NCI-H2107 treated with DMSO at 0.1 percent for 48 hours (cell line): Measurements from ENCODE around the gene OTOL1.
"Not testable (repeated sequence)": the region's sequence is repeated elsewhere in the genome, so short reads cannot be mapped to it uniquely, and the experiment has no call there.

Source experiments
- DNase-seq: peaks from one replicate; lab custom pipeline; 2025; ENCODE audit not compliant: unreplicated experiment; lab: John Stamatoyannopoulos, UW

OTOL1 gene

DNA sequence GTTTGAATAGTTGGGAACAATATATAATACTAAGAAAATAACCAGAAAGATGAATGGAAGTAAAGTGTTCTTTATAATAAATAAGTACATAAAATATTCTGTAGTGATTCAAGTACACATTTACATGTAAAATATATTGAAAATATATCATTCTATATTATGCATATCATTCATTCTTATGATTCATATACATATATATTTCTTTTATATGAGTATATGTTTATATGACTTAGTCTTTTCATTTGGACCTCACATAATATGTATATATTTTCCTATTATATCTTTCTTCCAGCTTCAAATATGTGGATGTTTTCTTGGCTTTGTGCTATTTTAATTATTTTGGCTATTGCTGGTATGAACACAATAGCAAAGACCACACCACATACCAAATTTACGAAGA, at the start of gene OTOL1:
OTOL1 (plus strand) TSS at position 301 of the 400 bp plus-strand sequence; CDS start at position 301, 0 bp downstream.
- DNase-seq, result no peak

DNA sequence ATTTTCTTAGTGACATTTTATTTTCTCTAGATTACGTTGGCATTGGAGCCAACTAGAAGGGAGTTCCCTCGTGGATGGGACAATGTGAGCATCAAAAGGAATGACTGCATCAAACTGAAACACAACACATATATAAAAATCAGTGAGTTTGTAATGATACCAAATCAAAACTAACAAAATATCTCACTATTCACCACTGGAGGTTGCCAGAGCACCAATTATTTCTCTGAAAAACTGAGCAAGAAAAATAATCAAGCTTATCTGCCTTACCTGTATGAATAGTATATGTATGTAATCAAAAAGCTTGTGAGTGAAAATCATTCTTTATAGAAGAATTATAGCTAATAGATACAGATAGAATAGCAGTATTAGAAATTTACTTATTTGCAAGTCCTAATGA, 46.8 kb upstream of the OTOL1 start:
- no peak for DNase-seq

DNA sequence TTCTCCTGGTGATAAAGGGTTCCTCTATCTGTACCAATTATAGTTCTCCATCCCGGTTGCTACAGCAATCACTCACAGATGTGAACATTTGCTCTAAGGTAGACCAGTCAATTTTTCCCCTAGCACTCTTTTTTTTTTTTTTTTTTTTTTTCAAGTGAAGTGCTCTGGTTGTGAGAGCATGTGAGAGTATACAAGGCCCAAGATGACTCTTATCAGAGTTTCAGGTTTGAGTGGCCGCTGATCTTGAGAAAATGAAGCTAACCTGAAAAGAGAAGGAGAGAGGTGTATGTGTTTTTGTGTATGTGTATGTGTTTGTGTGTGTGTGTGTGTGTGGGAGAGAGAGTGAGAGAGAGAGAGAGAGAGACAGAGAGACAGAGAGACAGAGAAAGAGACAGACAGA, 44.4 kb upstream of the OTOL1 start:
- no peak for DNase-seq

DNA sequence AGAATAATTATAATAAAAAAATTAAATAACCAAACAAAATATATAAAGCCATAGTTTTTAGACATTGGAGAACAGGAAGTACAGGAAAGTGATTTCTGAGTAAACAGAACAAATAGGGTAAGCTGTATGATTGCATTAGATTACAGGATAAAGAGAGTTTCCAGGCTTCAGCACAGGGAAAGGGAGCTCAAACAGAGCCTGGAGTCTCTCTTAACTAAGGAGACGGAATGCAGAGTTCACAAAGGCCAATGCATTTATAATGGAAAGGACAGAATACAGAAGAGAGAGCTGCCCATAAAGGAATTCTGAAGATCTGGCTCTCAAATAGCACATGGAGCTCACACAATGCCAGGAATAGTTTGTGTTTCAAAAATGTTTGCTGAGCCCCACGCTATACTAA, 42.0 kb upstream of the OTOL1 start:
- no peak for DNase-seq

DNA sequence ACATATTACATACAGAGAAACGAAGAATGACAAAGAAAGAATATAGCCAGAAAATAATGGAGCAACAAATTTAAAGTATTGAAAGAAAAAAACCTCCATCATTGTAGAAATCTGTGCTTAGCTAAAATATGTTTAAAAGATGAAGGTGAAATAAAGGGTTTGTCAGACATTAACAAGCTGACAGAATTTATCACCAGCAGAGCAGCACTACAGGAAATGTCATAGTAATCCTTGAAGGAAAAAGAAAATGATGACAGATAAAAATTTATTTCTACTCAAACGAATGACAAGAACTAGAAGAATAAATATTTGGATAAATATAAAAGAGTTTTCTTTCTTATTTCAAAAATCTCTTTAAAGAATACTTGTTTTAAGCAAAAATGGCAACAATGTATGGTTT, 40.6 kb upstream of the OTOL1 start:
- no peak for DNase-seq

DNA sequence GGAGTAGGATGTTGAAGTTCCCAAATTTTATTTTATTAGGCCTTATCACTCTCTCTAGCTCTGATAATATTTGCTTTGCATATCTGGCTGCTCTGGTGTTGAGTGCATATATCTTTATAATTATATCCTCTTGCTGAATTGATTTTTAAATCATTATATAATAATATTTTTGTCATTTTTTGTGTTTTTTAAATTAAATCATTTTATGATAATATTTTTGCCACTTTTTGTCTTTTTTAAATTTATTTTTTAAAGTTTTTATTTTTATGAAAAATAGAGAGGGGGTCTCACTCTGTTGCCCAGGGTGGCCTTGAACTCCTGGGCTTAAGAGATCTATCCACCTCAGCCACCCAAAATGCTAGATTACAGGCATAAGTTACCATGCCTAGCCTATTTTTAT, 34.5 kb upstream of the OTOL1 start:
- DNase-seq, result no peak

DNA sequence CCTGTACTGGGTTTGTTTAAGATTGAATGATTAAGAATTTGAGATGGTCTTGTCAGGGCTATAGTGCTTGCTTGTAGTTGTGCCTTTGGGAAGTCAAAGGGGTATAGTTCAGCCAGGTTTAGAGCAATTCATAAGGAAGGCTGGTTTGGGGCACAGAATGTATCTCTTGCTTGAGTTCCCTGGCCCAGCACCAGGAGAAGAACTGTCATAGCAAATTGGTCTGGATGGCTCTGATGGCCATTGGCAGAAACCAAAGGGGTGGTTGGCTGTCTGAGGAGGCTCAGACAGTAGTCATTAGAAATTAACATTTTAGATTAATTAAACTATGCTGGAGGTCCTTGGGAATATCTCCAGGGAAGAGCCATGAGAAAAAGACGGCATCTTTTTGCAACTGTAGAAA, 25.4 kb upstream of the OTOL1 start:
- DNase-seq, result no peak

DNA sequence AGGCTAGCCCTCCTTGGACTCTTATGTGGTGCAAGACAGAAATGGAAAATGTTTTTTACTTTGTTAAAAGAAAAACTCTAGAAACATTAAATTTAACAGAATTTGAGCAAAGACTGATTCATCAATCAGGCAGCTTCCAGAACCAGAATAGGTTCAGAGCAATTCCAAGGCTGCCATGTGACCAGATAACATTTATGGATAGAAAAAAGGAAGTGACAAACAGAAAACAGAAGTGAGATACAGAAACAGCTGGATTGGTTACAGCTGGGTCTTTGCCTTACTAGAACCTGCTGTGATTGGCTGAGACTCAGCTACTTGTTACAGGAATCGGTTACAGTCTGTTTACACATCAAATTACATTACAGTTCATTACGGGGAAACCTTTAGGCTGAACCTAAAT, 22.5 kb upstream of the OTOL1 start:
- no peak for DNase-seq

DNA sequence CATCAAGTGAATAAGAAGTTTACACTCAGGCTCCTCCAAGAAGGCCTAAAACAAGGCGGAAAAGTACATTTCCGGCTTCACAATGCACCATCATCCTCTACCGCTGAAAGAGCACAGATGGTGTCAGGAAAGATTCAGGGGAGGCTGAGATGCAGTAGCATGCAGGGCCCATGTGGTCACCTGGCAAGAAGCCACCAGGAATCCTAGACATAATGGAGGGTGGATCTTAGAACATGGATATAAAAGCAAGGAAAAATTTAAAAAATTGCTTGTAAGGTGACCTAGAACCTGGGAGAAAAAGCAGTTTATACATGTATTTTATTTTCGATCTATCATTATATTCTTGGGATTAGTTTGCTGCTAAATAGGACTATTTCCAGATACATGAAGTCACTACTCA, 21.9 kb upstream of the OTOL1 start:
- no peak for DNase-seq

DNA sequence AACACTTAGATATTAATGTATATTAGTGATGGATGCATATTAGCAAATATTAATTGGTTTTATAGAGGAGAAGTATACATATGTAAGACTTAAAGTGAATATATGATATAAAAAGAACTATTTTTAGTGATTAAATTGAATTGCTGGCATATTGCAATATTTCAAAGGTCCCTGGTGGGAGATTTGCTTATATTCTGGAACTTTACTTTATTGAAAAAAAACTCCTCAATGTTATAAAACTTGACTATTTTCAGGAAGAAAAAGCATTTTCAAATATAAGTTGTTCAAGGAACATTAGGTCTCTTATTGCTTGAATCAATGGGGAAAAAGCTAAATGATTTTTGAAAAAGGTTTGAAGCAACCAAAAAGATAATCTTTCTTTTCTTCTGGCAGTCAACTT, 21.4 kb upstream of the OTOL1 start:
- no peak for DNase-seq

DNA sequence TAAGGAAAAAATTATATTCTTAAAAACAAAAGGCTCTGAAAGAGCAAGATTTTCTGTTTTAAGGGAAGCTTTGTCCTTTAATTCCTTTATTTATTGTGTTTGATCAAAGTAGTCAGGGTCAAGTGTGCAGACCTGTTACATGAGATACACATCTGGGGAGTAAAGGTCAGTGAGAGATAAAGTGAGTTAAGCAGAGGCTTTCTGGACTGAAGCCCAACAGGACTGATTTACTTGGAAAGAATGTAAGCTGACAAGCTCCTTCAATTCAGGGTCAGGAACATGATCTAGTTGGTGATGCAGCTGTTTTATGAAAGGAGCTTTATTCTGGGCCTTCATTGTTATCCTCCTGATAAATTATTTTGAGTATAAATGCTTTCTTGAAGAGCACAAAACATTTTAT, 20.7 kb upstream of the OTOL1 start:
- no peak for DNase-seq

DNA sequence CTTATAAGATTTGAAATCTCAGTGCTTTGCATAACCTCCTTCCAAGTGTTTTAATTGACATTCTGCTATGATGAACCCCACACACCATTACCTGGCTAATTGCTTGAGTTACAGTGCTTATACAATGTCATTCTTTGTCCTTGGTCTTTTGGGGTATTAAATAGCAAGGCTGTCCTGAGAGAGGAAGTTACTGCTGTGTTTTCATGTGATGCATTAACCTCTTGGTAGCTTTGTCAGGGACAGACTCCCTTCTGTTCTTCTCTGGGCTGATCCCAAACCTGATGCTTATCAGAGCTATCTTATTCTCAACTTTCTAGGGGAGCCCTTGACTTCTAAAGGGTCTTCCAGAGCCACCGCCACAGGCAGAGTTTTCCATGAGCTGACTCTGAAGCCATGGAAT, 12.4 kb upstream of the OTOL1 start:
- DNase-seq, result no peak

DNA sequence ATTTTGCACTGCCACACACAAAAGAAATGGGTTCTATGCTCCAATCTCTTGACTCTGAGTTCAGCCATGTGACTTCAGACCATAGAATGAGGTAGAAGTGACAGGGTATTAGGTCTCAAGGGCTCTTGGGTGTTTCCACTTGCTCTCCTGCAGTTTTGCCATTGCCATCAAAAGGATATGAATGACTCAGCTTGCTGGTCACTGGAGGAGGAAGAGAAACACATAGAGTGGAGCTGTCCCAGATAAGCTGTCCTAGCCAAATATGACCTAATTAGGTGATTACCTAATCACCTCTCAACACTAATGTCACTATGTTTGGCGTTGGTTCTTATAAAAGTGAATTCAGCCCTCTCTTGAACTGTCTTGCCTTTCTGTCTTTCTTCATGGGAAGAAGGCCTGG, 8.3 kb upstream of the OTOL1 start:
- not testable (repeated sequence) for DNase-seq

DNA sequence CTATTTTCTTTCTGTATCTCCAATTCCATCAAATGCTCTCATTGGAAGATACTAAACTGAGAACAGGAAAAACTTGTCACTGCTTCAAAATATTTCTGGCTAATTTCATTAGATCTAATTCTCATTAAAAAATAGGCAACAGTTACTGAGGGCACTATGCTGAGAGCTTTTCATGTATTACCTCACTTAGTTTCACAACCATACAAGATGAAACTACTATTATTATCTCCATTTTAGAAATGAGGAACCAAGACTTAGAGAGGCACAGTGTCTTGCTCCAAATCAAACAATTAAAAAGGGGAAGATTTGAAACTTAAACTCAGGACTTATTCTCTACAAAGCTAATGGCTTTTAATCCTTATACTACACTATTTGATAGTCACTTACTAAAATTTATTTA, 7.2 kb upstream of the OTOL1 start:
- no peak for DNase-seq

DNA sequence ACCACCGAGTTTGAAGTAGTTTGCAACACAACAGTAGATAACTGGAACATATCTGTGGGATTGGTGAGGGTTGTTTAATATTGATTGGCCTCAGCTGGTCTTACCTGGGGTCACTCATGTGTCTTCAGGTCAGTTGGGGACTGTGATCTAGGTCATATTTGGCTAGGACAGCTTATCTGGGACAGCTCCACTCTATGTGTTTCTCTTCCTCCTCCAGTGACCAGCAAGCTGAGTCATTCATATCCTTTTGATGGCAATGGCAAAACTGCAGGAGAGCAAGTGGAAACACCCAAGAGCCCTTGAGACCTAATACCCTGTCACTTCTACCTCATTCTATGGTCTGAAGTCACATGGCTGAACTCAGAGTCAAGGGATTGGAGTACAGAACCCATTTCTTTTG, 5.8 kb upstream of the OTOL1 start:
- not testable (repeated sequence) for DNase-seq

DNA sequence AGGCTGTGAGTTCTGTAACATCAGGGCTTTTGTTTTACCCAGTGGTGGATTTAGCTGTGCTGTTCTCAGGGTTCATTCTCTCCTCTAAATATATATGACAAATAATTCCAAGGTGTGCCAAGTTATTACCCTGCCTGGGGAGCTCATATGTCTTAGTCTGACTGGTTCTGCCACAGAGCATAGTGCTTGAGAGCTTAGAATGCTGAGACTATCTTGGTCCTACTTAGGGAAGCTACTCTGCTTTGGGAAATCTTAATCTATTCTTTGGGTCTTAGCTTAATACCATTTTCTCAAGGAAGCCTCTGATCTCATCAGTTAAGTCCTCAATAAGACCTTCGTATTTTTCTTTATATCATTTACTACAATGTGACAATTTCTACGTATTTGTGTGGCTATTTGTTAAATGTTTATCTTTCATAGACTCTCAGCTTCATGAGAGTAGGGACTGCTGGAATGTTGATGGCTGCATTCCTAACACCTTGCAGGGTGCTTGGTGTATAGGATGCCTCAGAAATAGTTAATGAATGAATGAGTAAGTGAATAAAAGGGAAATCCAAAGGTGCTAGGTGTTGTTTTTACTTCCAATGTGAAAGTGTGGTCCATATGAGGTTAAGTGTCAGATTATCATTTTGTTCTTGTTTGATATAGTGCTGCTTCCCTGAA, 1.8 kb downstream of the OTOL1 start:
- DNase-seq, result no peak

DNA sequence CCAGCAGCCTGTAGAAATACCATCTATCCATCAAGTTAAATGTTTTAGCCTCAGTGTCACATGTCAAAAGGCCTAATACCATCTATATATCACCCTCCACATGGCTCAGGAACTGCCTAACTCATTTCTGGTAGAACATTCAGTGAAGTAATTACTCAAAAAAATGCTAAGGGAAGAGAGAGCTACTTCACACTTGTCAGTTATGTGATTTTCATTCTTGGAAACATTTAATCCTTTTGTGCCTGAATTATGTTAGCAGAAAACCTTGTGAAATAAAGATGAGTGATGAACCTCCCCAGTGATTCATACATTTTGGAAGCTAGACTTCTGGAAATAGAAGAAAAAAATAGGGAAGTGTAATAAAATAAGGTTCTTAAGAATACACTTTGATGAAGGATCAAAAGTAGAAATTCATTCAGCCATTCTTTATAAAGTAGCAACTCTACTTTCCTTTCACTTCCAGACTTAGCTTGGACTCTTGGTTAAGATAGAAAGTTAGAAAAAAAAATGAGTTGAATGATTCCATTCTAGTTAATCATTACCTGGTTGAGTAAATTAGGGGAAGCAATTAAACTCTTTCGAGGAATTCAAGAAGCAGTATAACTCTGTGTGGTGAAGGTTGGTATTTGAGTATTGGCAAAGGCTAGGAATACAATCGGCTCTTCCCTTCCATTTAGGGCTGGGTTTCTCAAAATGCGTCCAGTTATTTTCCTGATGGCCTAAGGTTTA, 3.6 kb downstream of the OTOL1 start:
- DNase-seq, result no peak

DNA sequence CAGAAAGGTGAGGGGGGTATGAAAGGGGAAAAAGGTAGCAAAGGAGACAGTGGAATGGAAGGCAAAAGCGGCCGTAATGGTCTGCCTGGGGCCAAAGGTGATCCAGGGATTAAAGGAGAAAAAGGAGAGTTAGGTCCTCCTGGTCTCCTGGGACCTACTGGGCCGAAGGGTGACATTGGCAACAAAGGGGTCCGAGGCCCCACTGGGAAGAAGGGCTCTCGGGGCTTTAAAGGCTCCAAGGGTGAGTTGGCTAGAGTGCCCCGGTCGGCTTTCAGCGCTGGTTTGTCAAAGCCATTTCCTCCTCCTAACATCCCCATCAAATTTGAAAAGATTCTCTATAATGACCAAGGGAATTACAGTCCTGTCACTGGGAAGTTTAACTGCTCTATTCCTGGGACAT, 6.7 kb downstream of the OTOL1 start:
- no peak for DNase-seq

DNA sequence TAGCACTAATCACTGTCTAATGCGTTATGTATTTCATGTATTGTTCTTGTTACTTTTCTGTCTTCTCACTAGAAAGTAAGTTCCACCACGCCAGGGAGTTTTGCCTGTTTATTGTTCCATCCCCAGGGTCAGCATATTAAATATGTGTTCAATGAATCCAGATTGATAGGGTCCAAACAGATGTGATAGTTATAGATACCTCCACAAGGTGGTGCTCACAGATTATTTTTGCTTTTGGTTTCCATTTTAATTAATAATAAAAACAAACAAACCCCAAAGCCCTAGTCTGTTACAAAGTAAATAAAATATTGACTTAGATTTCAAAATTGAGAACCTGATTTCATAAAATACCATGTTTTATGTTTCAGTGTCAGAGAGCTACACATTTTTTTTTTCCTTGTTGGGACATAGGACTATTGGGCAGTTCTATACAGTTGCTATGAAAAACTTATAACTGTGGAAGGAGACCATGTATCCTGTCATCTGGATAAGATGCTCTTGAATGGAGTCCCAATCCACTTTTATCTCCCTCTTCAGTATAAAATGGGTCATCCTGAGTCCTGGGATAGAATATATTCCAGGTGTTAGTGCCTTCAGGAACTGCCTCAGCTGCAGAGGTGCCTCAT, 12.4 kb downstream of the OTOL1 start:
- DNase-seq, result peak; percentile 22

DNA sequence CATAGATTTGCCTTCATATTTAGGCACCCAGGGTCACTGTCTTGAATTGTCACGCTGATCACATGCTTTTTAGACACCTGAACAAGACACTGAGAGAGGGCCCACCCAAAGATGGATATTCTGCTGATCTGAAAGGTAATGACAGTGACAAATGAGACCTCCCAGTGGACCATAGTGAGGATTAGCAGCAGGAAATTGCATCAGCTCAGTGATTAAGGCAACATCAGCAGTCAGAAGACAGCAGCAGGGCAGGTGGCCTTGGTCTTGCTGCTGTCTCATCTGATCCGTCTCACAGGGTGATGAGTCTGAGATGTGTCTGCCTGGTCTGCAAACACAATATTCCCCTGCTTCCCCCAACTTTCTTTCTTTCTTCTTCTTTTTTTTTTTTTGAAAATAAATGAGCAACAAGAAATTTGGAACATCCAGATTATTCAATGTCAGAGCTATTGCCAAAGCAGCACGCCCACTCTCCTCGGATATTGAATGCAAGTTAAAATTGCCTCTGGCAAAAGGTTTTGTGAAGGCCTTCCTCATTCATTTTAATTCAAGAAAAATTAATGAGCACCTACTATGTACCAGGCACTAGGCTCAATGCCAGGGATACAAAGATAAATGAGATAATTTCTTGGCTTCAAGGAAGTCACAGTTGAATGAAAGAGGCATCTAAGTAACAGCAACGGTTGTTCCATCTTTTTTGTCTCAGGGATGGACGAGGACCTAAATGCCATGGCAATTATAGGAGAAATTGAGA, 14.1 kb downstream of the OTOL1 start:
- DNase-seq, result no peak

DNA sequence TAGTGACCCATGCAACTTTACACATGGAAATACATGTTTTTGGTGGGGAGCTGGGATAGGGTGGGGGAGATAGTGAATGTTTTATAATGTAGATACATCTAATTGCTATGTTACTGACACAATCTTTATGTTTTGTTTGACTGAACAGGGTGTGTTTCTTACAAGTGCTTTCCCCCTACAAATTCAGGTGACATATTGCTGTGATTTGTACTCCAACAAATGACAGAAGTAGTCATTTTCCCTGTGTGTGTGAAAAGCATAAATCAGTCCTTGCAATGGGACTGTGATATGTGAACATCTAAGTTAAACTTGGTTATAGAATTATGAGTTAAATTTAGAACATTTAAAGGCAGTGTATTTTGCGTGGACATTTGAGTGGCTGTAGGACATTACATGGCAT, 27.3 kb downstream of the OTOL1 start:
- no peak for DNase-seq

DNA sequence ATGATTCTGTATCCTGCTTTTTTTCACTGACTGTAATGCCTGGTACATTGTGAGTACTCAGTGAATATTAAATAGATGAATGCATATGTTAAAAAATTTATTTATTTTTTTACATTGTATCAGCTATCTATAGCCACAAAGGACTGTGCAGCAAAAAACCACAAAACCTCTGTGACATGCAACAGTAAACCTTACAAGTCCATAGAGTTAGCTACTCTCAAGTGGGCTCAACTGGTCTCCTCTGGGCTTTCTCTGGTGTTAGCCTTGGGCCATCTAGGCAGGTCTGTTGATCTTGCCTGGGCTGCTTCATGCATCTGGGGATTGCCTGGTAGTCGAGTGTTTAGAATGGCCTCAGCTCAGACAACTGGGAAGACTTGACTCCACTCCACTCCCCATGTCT, 35.3 kb downstream of the OTOL1 start:
- DNase-seq, result no peak
